OCI-LY3 (cell line): Measurements from ENCODE around the gene PCK2.

Experiments
- EZH2phosphoT487 ChIP-seq: fragments of 200-600 bp; shearing (Covaris generic); IDR thresholded peaks from 2 replicates; pipeline ENCODE4 v1.6.1; 2018; ENCODE audit warnings: antibody characterized with exemption, mixed run types, low read depth
- TF ChIP-seq, protein P1 (sequence below): fragments of 200-600, 300-600 bp; sonication (generic); IDR thresholded peaks from 2 replicates; pipeline ENCODE4 v1.5.1; 2014; ENCODE audit warnings: antibody characterized with exemption, low read length, low read depth

DNA sequence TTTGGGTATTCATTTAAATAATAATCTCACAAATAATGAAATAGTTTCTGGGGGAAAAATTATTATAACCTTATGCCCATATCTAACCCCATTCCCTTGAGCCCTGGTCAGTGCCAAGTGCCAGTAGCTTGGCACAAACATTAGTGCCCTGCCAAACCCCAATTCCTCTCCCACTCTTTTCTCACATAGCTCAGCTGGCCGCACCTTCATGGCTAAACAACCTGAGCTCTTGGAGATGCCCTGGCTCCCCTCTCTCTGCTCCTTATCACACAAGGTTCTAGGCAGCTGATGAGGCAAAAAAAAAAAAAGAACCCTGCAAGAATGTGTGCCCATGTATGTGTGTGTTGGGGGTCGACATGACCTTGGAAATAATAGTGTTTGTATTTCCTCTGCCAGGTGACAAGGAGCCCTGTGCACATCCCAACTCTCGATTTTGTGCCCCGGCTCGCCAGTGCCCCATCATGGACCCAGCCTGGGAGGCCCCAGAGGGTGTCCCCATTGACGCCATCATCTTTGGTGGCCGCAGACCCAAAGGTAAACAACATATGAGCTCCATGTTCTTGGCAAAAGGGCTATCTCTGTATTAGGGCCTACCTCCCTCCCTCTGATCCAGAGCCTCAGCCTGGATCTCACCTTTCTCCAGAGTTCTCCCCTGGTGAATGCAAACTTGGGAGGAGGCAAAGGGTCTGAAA lies 8.4 kb downstream of the PCK2 start:
- TF ChIP-seq, protein P1, sequence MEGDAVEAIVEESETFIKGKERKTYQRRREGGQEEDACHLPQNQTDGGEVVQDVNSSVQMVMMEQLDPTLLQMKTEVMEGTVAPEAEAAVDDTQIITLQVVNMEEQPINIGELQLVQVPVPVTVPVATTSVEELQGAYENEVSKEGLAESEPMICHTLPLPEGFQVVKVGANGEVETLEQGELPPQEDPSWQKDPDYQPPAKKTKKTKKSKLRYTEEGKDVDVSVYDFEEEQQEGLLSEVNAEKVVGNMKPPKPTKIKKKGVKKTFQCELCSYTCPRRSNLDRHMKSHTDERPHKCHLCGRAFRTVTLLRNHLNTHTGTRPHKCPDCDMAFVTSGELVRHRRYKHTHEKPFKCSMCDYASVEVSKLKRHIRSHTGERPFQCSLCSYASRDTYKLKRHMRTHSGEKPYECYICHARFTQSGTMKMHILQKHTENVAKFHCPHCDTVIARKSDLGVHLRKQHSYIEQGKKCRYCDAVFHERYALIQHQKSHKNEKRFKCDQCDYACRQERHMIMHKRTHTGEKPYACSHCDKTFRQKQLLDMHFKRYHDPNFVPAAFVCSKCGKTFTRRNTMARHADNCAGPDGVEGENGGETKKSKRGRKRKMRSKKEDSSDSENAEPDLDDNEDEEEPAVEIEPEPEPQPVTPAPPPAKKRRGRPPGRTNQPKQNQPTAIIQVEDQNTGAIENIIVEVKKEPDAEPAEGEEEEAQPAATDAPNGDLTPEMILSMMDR: no peak
- no peak for TF ChIP-seq EZH2phosphoT487
